ENCODE results near the gene CCDC102A.
A peak's percentile ranks its signal among the peaks of the same experiment; 100 is the strongest.
"Not testable (repeated sequence)": the region's sequence is repeated elsewhere in the genome, so short reads cannot be mapped to it uniquely, and the experiment has no call there.

Gene CCDC102A

GRCh38 chr16:57499941-57500340, 36.4 kb downstream of the CCDC102A start:
- DNase-seq: not testable (repeated sequence)

- no peak for DNase-seq
Observed at GRCh38 chr16:57498031-57498430, 38.3 kb downstream of the CCDC102A start.

GRCh38 chr16:57497121-57497520, 39.2 kb downstream of the CCDC102A start:
- no peak for DNase-seq

- no peak for DNase-seq
Observed at GRCh38 chr16:57493767-57494166, 42.6 kb downstream of the CCDC102A start.

GRCh38 chr16:57489229-57489628, 47.1 kb downstream of the CCDC102A start:
- no peak for DNase-seq

- no peak for DNase-seq
Observed at GRCh38 chr16:57486858-57487834, 49.2 kb downstream of the CCDC102A start.

GRCh38 chr16:57485916-57486857, 50.2 kb downstream of the CCDC102A start, which contains the start of gene DOK4:
DOK4 (minus strand) TSS chr16:57486493; CDS start chr16:57479507, 6,986 bp downstream.
- DNase-seq: peak; percentile 37 to 63

GRCh38 chr16:57485091-57485915, 51.1 kb downstream of the CCDC102A start:
- DNase-seq: no peak

GRCh38 chr16:57484515-57485005, 51.8 kb downstream of the CCDC102A start:
- DNase-seq: no peak

- peak in 1 of 2 experiments; percentile 33 for DNase-seq
Observed at GRCh38 chr16:57483725-57484514, 52.5 kb downstream of the CCDC102A start.

- no peak for DNase-seq
Observed at GRCh38 chr16:57482845-57483545, 53.4 kb downstream of the CCDC102A start.

- DNase-seq: no peak
Observed at GRCh38 chr16:57481421-57481820, 55.0 kb downstream of the CCDC102A start.

- DNase-seq: no peak
Observed at GRCh38 chr16:57480754-57481230, 55.6 kb downstream of the CCDC102A start.

GRCh38 chr16:57479976-57480753, 56.2 kb downstream of the CCDC102A start:
- no peak for DNase-seq

GRCh38 chr16:57479205-57479975, 57.0 kb downstream of the CCDC102A start:
- peak; percentile 46 to 69 for DNase-seq

GRCh38 chr16:57478396-57479204, 57.8 kb downstream of the CCDC102A start:
- no peak for DNase-seq

- no peak for DNase-seq
Observed at GRCh38 chr16:57477531-57478202, 58.7 kb downstream of the CCDC102A start.
